Keratinocyte (primary cell): ENCODE results near the gene MTSS2. TPM values are rescaled to one million over a fixed set of nuclear protein-coding genes. Genes with fewer than 3 reads are reported as not detected.

Source experiments
- DNase-seq: peaks from one replicate; pipeline ENCODE4 v3.0.0-alpha.2; 2011; ENCODE audit warnings: low read depth, missing footprints, low spot score
- FAIRE-seq: peaks from 2 replicates; lab custom pipeline; 2011; peaks lifted over from hg19 to GRCh38; lab: Jason Lieb, UNC
- H2AFZ ChIP-seq: 2 replicates; pipeline ENCODE4 v1.6.0; 2012; ENCODE audit warnings: low read length, control low read depth, inconsistent platforms; ENCODE audit not compliant: control insufficient read depth
- H3K27ac ChIP-seq: 2 replicates; pipeline ENCODE4 v1.5.1; 2011; ENCODE audit warnings: low read length; ENCODE audit not compliant: control insufficient read depth, insufficient read depth
- H3K27me3 ChIP-seq: 3 replicates; pipeline ENCODE4 v1.6.0; 2011; ENCODE audit warnings: low read length; ENCODE audit not compliant: control insufficient read depth, insufficient read depth; ENCODE audit errors: extremely low read depth
- H3K36me3 ChIP-seq, 2 experiments: 2 replicates in 1 of 2; 3 replicates in 1 of 2; pipeline ENCODE4 v1.5.1; 2011; ENCODE audit warnings: low read length in 2 of 2, mild to moderate bottlenecking in 1 of 2; ENCODE audit not compliant: control insufficient read depth in 2 of 2, insufficient read depth in 2 of 2; ENCODE audit errors: extremely low read depth in 1 of 2
- H3K4me1 ChIP-seq: 3 replicates; pipeline ENCODE4 v1.5.1; 2011; ENCODE audit warnings: low read length; ENCODE audit not compliant: control insufficient read depth, insufficient read depth; ENCODE audit errors: extremely low read depth
- H3K4me2 ChIP-seq: 3 replicates; pipeline ENCODE4 v1.6.0; 2011; ENCODE audit warnings: low read depth, low read length; ENCODE audit not compliant: control insufficient read depth, insufficient read depth; ENCODE audit errors: extremely low read depth
- H3K4me3 ChIP-seq, 3 experiments: fragments of 200-600 bp in 1 of 3; sonication (generic) in 1 of 3; 2 replicates in 2 of 3; 3 replicates in 1 of 3; pipeline ENCODE4 v1.5.1; 2011 to 2016; ENCODE audit warnings: low read length in 3 of 3, mild to moderate bottlenecking in 3 of 3, control low read depth in 2 of 3, inconsistent platforms in 1 of 3, low read depth in 1 of 3, mixed read lengths in 1 of 3, mixed run types in 1 of 3, moderate library complexity in 1 of 3; ENCODE audit not compliant: control insufficient read depth in 2 of 3, insufficient read depth in 2 of 3; ENCODE audit errors: extremely low read depth in 1 of 3
- H3K79me2 ChIP-seq: 2 replicates; pipeline ENCODE4 v1.6.0; 2012; ENCODE audit warnings: low read length; ENCODE audit not compliant: control insufficient read depth, insufficient read depth
- H3K9ac ChIP-seq: 3 replicates; pipeline ENCODE4 v1.6.0; 2011; ENCODE audit warnings: low read length; ENCODE audit not compliant: control insufficient read depth, insufficient read depth; ENCODE audit errors: extremely low read depth
- H3K9me1 ChIP-seq: 3 replicates; pipeline ENCODE4 v1.6.0; 2011; ENCODE audit warnings: low read length; ENCODE audit not compliant: control insufficient read depth, insufficient read depth; ENCODE audit errors: extremely low read depth
- H3K9me3 ChIP-seq: 2 replicates; pipeline ENCODE4 v1.5.1; 2012; ENCODE audit warnings: low read depth, low read length; ENCODE audit not compliant: control insufficient read depth
- H4K20me1 ChIP-seq: 3 replicates; pipeline ENCODE4 v1.6.0; 2011; ENCODE audit warnings: low read length; ENCODE audit not compliant: control insufficient read depth, insufficient read depth; ENCODE audit errors: extremely low read depth
- CTCF ChIP-seq, 3 experiments: IDR thresholded peaks in 1 of 3; conservative IDR thresholded peaks in 1 of 3; optimal IDR thresholded peaks in 1 of 3; 2 replicates in 2 of 3; 3 replicates in 1 of 3; pipeline versions ENCODE3 to v1.5.1; 2011; ENCODE audit warnings: low read length in 3 of 3, mild to moderate bottlenecking in 3 of 3, moderate library complexity in 2 of 3, control low read depth in 1 of 3, inconsistent platforms in 1 of 3; ENCODE audit not compliant: insufficient read depth in 2 of 3; ENCODE audit errors: extremely low read depth in 1 of 3
- EZH2 ChIP-seq: IDR thresholded peaks from one replicate; pipeline ENCODE4 v1.6.1; 2012; ENCODE audit warnings: inconsistent platforms, mild to moderate bottlenecking, low read length, moderate library complexity
- dilution Hi-C: fragments of 300-500 bp; cut with MboI; formaldehyde crosslinking; loops from one replicate; pipeline ENCODE4 v1.7.0; 2020; ENCODE audit warnings: low sequenced_read_pairs; ENCODE audit not compliant: extremely low pct_ligation_motif_present
- polyA plus RNA-seq, 5 experiments: library from polyadenylated mRNA; depleted of rRNA in 3 of 5; stranded (reverse) in 3 of 5; stranded (forward) in 1 of 5; unstranded in 1 of 5; fragments of >200 nt; gene quantifications; 1 replicate in 1 of 5; 2 replicates in 3 of 5; 3 replicates in 1 of 5; pipeline versions ENCODE4 v1.2.1 to v1.2.3, GENCODE V29; 2011 to 2012; ENCODE audit warnings: missing spikeins in 2 of 5, low read depth in 1 of 5, low replicate concordance in 1 of 5

The MTSS2 gene
- polyA plus RNA-seq, 1 donor (not counting 4 experiments of a cell fraction or from before 2014, with no cell fraction given) = 13.3 TPM

DNA sequence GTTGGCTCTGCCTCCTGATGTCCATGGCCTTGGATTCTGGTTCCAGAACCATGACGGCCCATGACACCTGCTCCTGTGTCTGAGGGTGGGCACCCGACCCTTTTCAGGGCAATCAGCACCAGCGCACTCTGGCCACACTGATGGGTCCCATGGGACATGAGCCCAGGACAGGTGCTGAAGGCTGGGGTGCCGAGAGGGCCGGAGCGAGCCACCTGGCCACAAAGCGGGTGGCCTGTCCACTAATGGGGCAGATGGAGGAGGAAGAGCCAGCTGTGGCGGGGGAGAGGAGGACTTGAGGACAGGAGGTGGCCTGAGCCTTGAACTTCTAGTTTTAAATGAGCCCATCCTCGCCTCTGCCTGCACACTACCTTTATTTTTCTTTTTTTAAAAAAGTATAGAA, 31.2 kb upstream of the MTSS2 start:
- Histone ChIP-seq H3K9ac (no peak overlapping the region), H3K4me3 (no peak overlapping the region), H3K9me1 (no peaks in the 10 kb centered on the region), H3K79me2 (no peaks in the 10 kb centered on the region), H3K4me1 (peaks cover 30% of the 10 kb centered on the region), H4K20me1 (no peaks in the 10 kb centered on the region), H3K27me3 (no peaks in the 10 kb centered on the region), H3K4me2 (no peak overlapping the region), H3K36me3 (peaks cover 0 to under 1% of the 10 kb centered on the region in 2 experiments), H3K9me3 (no peaks in the 10 kb centered on the region), H2AFZ (no peak overlapping the region), H3K27ac (no peak overlapping the region)
- dilution Hi-C loops = no loop called here
- FAIRE-seq (no peak), DNase-seq (no peak)
- TF ChIP-seq CTCF (optimal IDR thresholded peaks at IDR 0.05 in 1 of 3, IDR thresholded peaks at IDR 0.05 in 1 of 3, conservative IDR thresholded peaks at IDR 0.05 in 1 of 3; ENCODE audit: extremely low read depth in 1 of 3, insufficient read depth in 2 of 3, low read length in 3 of 3) = no peak
- TF ChIP-seq EZH2 = no peak

DNA sequence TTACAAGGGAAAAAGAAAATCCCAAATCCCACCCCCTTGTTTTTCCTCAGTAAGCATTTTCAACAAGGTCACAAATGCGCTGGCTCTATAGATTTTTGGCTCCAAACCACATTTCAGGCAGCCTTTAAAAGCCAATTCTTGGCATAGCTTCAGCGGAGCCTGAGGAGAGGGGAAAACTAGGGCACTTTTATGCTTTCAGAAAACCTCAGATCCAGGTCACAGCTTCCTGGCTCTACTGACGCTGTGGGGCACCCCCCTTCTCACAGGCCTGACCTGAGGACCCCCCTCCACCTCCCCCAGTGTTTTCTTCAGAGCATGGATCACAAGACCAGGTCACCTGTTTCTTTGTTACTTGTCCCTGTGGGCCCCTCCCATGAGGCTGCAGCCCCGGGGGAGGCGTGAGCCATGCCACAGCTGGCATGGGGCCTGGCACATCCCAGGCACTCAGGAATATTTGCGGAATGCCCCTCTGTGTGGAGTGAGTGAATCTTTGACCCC, 30.1 kb upstream of the MTSS2 start:
- H3K9ac ChIP-seq = peak overlapping the region; percentile 61
- peak overlapping the region; percentile 65 for H3K4me2 ChIP-seq

More for the DNA sequence above, 30.1 kb upstream of the MTSS2 start:
- FAIRE-seq = no peak
- dilution Hi-C loops = no loop called here
- Histone ChIP-seq H2AFZ (no peak overlapping the region), H3K36me3 (no peaks in the 10 kb centered on the region), H3K9me1 (no peaks in the 10 kb centered on the region), H3K4me1 (peaks cover 30% of the 10 kb centered on the region), H3K27ac (peak overlapping the region; percentile 83), H3K79me2 (no peaks in the 10 kb centered on the region), H3K9me3 (no peaks in the 10 kb centered on the region), H3K27me3 (no peaks in the 10 kb centered on the region), H4K20me1 (no peaks in the 10 kb centered on the region), H3K4me3 (no peak overlapping the region)
- DNase-seq = no peak
- TF ChIP-seq CTCF (optimal IDR thresholded peaks at IDR 0.05 in 1 of 3, IDR thresholded peaks at IDR 0.05 in 1 of 3, conservative IDR thresholded peaks at IDR 0.05 in 1 of 3; ENCODE audit: extremely low read depth in 1 of 3, insufficient read depth in 2 of 3, low read length in 3 of 3) (no peak), EZH2 (no peak)
